K562 (cell line): Measurements from ENCODE around the gene KDM4C.

Experiments
- ADNP ChIP-seq: fragments of 200-800 bp; sonication (Bioruptor generic); IDR thresholded peaks from 2 replicates; pipeline ENCODE4 v1.6.1; 2016; ENCODE audit warnings: missing genetic modification characterization, missing compliant biosample characterization
- CTCF ChIP-seq, 3 experiments: IDR thresholded peaks in 2 of 3; conservative IDR thresholded peaks in 1 of 3; 2 replicates each; pipeline ENCODE4 v1.5.1; 2011 to 2012; ENCODE audit warnings: low read length in 3 of 3, mild to moderate bottlenecking in 3 of 3, control low read depth in 2 of 3, improper control_type of control experiment in 1 of 3, inconsistent platforms in 1 of 3, low read depth in 1 of 3, mixed read lengths in 1 of 3, moderate library complexity in 1 of 3; ENCODE audit not compliant: insufficient read depth in 2 of 3
- POLR2A ChIP-seq: fragments of 450-650 bp; conservative IDR thresholded peaks from 2 replicates; pipeline ENCODE4 v1.6.1; 2016
- SP1 ChIP-seq: sonication (generic); formaldehyde crosslinking; IDR thresholded peaks from 2 replicates; pipeline ENCODE4 v1.8.1; 2022; ENCODE audit warnings: mild to moderate bottlenecking, missing genetic modification reagents
- SP2 ChIP-seq: IDR thresholded peaks from 2 replicates; pipeline ENCODE4 v1.6.1; 2011; ENCODE audit warnings: mild to moderate bottlenecking, low read depth, low read length, moderate library complexity; ENCODE audit not compliant: poor library complexity, severe bottlenecking; ENCODE audit errors: extremely low read depth
- SRSF9 ChIP-seq: fragments of 200-400 bp; formaldehyde crosslinking; IDR thresholded peaks from 2 replicates; pipeline ENCODE4 v1.6.1; 2017; ENCODE audit warnings: low read depth, low read length, borderline replicate concordance

- TF ChIP-seq ADNP (tag) (no peak), SRSF9 (no peak), CTCF (IDR thresholded peaks at IDR 0.05 in 2 of 3, conservative IDR thresholded peaks at IDR 0.05 in 1 of 3; ENCODE audit: insufficient read depth in 2 of 3, low read depth in 1 of 3, low read length in 3 of 3) (no peak), POLR2A (no peak), SP2 (no peak), SP1 (CRISPR knock-in tag) (no peak)
These were observed 443.4 kb downstream of the KDM4C start for GRCh38 chr9:7201196-7201595.
